Measurements from ENCODE around the gene CCDC33.
"Not testable (repeated sequence)": the region's sequence is repeated elsewhere in the genome, so short reads cannot be mapped to it uniquely, and the experiment has no call there.

CCDC33 gene

GRCh38 chr15:74338676-74339075, 102.5 kb downstream of the CCDC33 start:
- DNase-seq: no peak

- no peak for DNase-seq
Measured at GRCh38 chr15:74339371-74339770, 103.2 kb downstream of the CCDC33 start.

- DNase-seq: no peak
Measured at GRCh38 chr15:74340150-74340549, 104.0 kb downstream of the CCDC33 start.

- no peak for DNase-seq
Measured at GRCh38 chr15:74343127-74343796, 107.1 kb downstream of the CCDC33 start.

GRCh38 chr15:74343797-74344127, 107.6 kb downstream of the CCDC33 start:
- DNase-seq: no peak

GRCh38 chr15:74345051-74345450, 108.9 kb downstream of the CCDC33 start:
- peak; percentile 34 to 46 for DNase-seq

- DNase-seq: no peak
Measured at GRCh38 chr15:74347757-74348250, 111.7 kb downstream of the CCDC33 start.

GRCh38 chr15:74349241-74349778, 113.2 kb downstream of the CCDC33 start:
- DNase-seq: no peak

GRCh38 chr15:74350295-74351275, 114.5 kb downstream of the CCDC33 start:
- no peak for DNase-seq

- DNase-seq: no peak
Measured at GRCh38 chr15:74351670-74352069, 115.5 kb downstream of the CCDC33 start.

- DNase-seq: no peak
Measured at GRCh38 chr15:74352393-74352910, 116.3 kb downstream of the CCDC33 start.

GRCh38 chr15:74353992-74354391, 117.9 kb downstream of the CCDC33 start:
- not testable (repeated sequence) for DNase-seq

- DNase-seq: not testable (repeated sequence)
Measured at GRCh38 chr15:74356050-74356449, 119.9 kb downstream of the CCDC33 start.

GRCh38 chr15:74357514-74357913, 121.4 kb downstream of the CCDC33 start:
- DNase-seq: not testable (repeated sequence)

GRCh38 chr15:74359376-74359775, 123.2 kb downstream of the CCDC33 start:
- not testable (repeated sequence) for DNase-seq

GRCh38 chr15:74360855-74361254, 124.7 kb downstream of the CCDC33 start:
- DNase-seq: not testable (repeated sequence)

GRCh38 chr15:74362482-74362881, 126.4 kb downstream of the CCDC33 start:
- no peak for DNase-seq

- no peak for DNase-seq
Measured at GRCh38 chr15:74364936-74365597, 128.9 kb downstream of the CCDC33 start.

- peak; percentile 40 to 54 for DNase-seq
Measured at GRCh38 chr15:74365598-74366445, 129.7 kb downstream of the CCDC33 start.

GRCh38 chr15:74367296-74367854, 131.2 kb downstream of the CCDC33 start, which contains the start of gene CYP11A1:
Gene CYP11A1, minus strand, starts transcription at chr15:74367646. Its CDS starts 61 bp downstream, at chr15:74367585.
- no peak for DNase-seq

GRCh38 chr15:74368121-74368520, 132.0 kb downstream of the CCDC33 start:
- DNase-seq: no peak

Measured in activated T-cell treated with anti-CD3 and anti-CD28 coated beads, Interleukin-2, amount 50 U/mL, for 48 hours (primary cell).